ENCODE results near the gene CHST11.
"Not testable (repeated sequence)": the region's sequence is repeated elsewhere in the genome, so short reads cannot be mapped to it uniquely, and the experiment has no call there.

Gene CHST11

GRCh38 chr12:104729610-104730446, 273.1 kb downstream of the CHST11 start:
- DNase-seq, result no peak

GRCh38 chr12:104730763-104731162, 274.0 kb downstream of the CHST11 start:
- no peak for DNase-seq

- DNase-seq, result no peak
Measured at GRCh38 chr12:104733717-104734175, 277.0 kb downstream of the CHST11 start.

GRCh38 chr12:104734541-104735095, 277.9 kb downstream of the CHST11 start:
- DNase-seq, result no peak

GRCh38 chr12:104735801-104736200, 279.1 kb downstream of the CHST11 start:
- DNase-seq, result no peak

- peak; percentile 58 for DNase-seq
Measured at GRCh38 chr12:104736307-104736706, 279.6 kb downstream of the CHST11 start.

- no peak for DNase-seq
Measured at GRCh38 chr12:104737113-104737512, 280.4 kb downstream of the CHST11 start.

GRCh38 chr12:104737791-104738301, 281.1 kb downstream of the CHST11 start:
- DNase-seq, result peak; percentile 57

GRCh38 chr12:104738331-104738730, 281.6 kb downstream of the CHST11 start:
- no peak for DNase-seq

- DNase-seq, result no peak
Measured at GRCh38 chr12:104738776-104739642, 282.3 kb downstream of the CHST11 start.

- DNase-seq, result no peak
Measured at GRCh38 chr12:104740668-104741067, 283.9 kb downstream of the CHST11 start.

- no peak for DNase-seq
Measured at GRCh38 chr12:104741077-104741476, 284.3 kb downstream of the CHST11 start.

- no peak for DNase-seq
Measured at GRCh38 chr12:104741497-104742367, 285.0 kb downstream of the CHST11 start.

- peak; percentile 74 for DNase-seq
Measured at GRCh38 chr12:104742551-104743201, 285.9 kb downstream of the CHST11 start.

GRCh38 chr12:104743202-104743580, 286.4 kb downstream of the CHST11 start:
- DNase-seq, result no peak

GRCh38 chr12:104743753-104744548, 287.2 kb downstream of the CHST11 start:
- not testable (repeated sequence) for DNase-seq

GRCh38 chr12:104746467-104747088, 289.8 kb downstream of the CHST11 start:
- no peak for DNase-seq

GRCh38 chr12:104747330-104747729, 290.6 kb downstream of the CHST11 start:
- no peak for DNase-seq

- no peak for DNase-seq
Measured at GRCh38 chr12:104747955-104748354, 291.2 kb downstream of the CHST11 start.

- no peak for DNase-seq
Measured at GRCh38 chr12:104748356-104748755, 291.6 kb downstream of the CHST11 start.
